NCI-H82 (cell line): ENCODE data around the gene SLC12A8.

Source experiments
- DNase-seq: peaks from one replicate; lab custom pipeline; 2025; lab: John Stamatoyannopoulos, UW

The SLC12A8 gene

DNA sequence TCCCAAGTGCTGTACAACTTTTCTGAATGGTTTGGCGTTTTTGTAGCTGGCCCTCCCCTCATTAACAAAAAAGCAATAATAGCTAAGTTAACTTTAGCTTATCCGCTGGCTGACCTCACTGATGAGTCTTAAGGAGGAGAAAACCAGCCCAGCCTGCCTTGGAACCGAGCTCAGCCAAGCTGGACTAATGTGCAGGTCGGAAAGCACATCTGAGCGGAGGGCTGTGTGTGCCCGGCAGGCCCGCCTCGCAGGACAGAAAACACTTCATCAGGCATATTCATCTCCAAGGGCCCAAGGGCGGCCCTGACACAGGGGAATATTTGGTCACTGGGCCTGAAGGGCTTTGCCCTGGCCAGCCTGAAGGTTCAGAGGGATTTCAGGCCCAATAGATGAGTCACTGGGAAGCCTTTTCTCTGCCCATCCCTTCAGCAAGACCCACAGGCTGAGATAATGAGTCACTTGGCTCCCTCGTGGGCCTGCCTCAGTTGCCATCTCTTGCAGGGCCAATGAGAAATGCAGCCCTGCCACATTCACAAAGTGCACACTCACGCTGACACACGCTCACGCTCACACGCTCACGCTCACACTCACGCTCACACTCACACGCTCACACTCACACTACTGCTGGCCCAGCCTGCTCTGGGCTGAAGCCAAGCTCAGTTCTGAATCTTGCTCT lies 75.1 kb downstream of the SLC12A8 start:
- no peak for DNase-seq

DNA sequence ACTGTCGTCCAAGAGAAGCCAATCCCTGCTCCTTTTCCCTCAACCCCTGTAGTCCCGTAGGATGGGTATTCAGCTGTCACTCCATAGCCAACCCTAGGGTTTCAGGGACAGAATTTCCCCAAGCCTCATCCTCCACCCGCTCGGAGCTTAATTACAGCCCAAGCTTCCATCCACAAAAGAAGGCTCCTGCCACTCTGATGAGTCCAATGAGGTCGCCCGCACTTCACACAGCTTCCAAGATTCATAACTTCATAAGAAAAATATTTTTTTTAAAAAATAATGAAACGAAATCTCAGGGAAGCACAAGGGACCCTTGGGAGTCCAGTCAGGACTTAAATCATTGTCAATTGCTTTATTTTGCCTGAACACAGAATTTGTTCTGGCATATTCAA lies 75.6 kb downstream of the SLC12A8 start:
- no peak for DNase-seq

DNA sequence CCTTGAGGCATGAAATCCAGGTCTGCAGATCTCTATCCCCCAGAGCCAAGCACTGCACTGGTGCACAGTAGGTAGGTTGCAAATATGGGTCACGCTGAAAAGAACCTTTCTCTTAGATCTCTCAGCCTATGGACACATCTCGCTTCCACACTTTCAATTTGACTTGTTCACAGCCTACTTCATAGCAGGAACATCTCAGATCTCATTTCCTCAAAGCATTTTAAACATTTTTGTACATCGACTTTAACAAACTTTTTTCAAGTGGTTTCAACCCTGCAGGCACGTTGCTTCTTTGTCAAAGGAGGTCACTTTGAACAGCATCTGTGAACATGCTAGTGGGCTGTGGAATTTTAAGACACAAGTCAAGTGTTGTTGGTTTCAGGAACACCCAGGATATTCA lies 76.0 kb downstream of the SLC12A8 start:
- no peak for DNase-seq

DNA sequence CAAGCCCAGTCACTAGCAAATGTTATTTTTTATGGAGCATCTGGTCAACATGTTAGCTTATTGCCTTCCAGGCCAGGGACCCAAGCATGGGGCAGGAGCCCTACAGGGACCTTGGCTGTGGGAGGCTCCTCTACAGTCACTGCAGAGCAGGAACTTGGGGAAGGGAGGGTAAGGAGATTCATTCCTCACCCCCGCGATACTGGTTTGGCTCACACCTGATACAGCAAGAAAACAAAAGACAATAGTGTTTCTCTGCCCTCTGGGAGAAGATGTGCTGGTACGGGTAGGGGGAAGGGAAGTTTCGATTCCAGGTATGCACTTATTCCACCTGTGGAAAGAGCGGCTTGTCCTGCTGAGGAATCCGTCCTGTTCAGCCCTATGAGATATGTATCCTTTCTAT lies 77.6 kb downstream of the SLC12A8 start:
- no peak for DNase-seq

DNA sequence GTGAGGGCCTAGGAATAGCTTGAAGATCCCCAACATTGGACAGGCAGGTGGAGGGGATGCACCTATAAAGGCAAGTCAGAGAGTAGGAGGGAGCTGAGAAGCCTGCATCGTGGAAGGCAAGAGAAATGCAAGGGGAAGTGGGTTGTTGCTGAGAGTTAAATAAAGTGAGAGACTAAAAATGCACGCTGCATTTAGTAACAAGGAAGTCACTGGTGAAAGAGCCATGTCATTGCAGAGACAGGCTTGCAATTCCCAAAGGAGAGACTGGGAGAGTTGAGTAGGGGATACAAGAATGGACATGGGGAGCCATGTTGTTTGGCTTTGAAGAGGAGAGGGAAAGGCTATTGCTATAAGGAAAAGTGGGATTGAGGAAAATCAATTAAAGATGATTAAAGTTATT lies 79.7 kb downstream of the SLC12A8 start:
- no peak for DNase-seq

DNA sequence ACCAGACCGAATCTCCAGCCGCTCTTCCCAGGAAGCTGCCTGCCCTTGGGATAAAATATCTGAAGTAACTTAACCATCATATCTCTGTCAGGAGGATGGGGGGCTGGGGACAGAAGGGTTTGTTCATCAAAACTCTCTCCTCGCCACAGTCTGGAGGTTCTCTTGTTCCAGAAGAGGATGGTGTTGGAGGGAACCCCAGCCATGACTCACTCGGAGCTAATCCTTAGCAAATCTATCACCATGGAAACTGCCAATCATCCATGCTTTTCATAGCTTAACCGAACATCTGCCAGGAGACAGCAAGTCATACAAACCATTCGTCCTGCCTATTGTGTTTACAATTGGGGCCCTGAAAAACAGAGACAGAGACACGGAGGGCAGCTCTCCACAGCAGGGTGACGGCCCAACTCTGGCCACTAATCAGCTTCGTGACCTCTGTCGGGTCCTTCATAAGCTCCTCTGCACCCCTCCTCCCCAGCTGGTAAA lies 83.0 kb downstream of the SLC12A8 start:
- peak; percentile 98 for DNase-seq

DNA sequence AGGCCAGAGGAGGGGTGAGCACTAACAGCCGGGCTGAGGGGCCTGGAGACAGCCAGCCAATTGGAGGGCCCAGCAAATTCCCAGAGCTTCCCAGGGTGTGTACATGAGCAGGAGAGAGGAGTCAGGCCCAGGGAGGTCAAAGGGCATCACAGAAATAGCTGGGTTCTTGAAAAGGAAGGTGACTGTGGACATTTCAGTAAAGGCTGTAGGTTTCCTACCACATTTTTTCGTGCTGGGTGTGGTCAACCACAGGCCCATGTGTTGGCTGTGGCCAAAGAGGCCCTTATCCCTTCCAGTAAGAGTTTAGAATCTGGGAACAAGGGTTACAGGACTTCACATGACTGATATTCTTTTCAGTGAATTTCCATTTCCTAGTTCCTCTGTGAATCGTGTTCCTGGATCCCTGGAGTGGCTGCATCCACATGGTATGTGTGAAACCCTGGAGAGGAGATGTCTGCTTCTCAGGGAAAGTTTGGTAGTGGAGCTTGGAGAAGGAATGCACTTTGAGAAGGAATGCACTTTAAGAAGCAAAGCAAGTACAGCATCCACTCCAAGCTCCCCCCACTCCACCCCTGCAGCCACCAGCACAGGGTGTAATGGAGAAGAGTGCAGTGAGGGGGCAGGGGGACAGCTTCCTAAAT lies 83.6 kb downstream of the SLC12A8 start:
- DNase-seq, result no peak

DNA sequence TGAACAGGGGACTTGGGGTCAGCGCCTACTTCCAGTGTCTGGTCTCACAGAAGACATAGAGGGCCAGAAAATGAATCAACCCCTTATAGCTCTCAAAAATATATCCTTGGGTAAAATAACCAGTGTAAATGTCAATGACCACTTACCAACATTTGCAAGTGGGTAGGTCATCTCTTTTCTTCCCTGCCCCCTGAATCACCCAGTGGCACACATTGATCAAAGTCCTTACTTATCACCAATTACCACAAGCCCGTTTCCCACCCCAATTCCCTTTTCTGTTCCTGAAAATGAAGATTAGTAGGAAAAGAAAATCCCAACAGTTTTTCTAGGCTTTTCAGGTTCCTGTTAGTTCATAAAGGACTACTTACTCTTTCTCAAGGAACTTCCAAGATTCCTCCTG lies 86.2 kb downstream of the SLC12A8 start:
- DNase-seq, result no peak

DNA sequence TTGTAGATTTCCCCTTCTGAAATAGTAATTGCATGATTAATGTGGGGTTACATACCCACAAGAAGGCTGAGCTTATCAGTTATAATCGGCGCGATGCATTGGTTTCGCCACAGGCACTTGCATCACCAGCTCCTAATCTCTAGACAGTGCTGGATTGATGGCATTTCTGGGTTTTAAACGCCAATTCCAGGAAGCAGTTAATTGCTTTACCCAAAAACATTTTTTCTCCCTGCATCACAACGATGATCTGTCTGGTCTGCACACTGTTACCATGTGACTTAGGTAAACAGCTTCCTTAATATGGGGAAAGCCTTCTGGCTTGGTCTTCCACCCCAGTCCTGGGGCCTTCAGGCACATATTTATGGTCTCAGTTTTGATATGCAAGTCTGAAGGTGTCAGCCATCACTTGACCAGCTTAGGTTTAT lies 86.7 kb downstream of the SLC12A8 start:
- DNase-seq, result no peak

DNA sequence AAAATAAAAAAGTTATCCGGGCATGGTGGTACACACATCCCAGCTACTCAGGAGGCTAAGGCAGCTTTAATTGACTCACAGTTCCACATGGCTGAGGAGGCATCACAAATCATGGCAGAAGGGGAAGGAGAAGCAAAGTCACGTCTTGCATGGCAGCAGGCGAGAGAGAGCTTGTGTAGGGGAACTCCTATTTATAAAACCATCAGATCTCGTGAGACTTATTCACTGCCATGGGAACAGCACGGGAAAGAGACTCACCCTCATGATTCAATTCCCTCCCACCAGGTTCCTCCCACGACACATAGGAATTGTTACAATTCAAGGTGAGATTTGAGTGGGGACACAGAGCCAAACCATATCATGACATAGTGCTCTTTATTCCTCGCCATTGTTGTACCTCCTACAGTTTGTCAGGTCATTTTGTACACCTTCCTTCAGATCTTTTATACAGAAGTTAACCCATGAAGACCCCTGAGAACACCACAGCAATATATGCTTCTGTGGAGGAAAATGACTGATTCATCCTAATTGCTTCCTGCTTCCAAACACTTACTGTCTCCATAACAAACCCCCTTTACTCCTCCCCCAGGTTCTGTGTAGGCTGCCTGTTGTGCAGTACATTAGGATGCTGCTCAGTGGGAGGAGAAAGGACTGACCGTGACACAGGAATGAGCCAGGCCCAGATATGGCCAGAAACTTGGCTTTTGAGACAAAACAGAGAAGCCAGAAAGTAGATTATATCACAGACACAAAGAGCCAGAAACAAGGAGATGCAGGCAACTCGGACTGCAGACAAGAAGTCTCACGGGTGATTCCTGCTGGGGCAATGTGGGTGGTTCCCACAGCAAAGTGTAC lies 88.9 kb downstream of the SLC12A8 start:
- DNase-seq, result no peak

DNA sequence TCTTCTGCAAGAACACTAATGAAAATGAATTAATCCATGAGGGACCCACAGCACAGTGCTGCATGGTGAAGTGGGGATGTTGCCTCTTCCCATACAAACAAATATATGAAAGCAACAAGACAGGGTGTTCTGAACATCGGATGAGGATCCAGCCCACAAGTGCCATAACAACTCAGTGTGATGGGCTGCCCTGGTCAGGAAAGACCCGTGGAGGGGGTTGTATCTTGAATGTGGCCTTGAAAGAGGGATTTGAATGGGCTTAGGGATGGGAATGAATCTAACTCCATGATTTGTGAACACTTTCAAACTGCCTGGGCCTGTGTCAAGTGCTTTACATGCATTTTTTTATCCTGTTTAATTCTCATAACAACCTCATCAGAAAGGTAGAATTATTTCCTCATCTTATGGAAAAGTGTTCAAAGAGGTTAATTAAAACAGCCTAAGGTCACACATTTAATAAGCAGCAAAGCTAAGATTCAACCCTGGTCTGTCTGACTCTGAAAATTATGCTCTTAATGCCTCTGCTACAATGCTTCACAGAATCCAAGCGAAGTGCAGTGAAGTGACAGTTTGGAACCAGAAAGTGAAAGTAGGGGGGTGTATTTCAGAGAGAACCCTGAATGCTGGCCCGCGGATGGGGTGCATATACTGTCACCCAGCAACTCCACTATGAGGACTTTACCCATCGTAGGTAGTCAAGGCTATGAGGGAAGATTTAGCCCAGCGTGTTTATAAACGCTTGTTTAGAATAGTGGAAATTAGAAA lies 91.1 kb downstream of the SLC12A8 start:
- no peak for DNase-seq

DNA sequence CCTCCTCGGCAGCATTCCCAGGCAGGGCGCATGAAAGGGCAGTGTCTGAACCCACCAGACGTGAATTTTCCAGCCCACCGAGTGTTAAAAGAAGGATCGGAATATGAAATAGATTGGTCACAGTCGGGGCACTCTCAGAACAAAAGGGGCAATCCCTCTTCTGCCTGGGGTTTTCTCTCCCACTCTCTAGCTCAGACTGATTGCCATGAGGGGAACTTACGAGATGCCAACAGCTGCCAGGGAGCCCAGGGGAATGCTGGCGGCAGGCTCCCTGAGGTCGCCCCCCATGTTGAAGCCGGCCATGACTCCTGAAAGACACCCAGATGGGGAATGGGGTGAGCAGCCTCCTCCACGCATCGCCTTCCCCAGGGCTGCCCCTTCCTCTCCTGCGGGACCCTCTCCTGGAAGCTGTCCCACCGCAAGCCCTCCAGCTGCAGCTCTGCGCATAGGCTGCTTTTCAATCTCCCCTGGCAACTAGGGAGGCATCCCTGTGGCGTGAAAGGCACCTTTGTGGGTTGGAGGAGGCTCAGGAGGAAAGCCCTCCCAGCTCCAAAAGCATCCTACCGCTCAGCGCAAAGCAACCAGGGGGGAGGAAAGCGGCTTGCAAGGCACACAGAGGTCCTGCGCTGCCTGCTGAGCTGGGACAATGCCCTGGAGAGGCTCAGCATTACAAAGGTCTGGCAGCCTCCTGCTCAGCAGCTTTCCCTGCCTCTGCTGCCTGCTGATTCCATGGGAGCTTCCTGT lies 92.0 kb downstream of the SLC12A8 start:
- peak; percentile 32 for DNase-seq

DNA sequence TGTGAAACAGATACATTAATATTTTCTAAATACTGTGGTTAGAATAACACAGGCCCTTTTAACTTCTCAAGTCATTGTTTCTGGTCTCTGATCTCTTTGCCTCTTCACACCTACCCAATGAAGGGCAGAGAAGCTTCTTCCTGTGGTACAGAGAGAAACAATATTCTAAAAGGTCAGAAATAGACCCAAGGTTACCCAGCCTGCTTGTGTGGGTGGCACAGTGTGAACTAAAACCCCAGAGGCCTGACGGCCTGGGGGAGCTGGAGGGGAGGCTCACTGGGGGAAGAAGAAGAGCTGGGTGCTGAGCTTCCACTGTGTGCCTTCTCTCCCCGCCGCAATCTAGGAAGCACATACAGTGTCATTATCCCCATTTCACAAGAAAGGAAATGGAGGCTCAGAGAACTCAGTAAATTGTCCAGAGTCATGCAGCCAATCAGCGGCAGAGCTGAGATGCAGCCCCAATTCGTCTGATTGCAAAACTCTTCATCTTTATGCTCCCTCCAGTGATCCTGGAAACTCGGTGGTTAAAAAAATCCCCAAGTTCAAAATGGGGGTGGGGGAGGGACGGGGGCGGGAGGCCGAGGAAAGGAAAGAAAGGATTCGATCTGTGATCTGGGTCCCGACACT lies 92.7 kb downstream of the SLC12A8 start:
- no peak for DNase-seq

DNA sequence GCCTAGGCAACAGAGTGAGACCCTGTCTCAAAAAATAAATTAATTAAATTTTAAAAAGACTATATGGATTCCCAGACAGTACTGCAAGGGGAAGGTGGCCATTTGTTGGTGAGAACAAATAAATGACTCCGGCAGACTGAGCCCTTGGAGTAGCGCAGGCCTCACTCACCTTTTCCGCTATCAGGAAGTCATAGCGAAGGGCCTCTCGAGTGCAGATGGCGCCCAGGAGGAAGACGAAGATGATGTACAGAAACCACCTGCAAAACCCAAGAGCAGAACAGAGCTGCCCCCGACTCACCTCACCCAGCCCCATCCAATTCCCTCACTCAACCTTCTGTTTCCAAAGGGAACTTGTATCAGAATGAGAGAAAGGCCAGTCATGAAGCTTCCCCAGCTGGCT lies 93.9 kb downstream of the SLC12A8 start:
- no peak for DNase-seq

DNA sequence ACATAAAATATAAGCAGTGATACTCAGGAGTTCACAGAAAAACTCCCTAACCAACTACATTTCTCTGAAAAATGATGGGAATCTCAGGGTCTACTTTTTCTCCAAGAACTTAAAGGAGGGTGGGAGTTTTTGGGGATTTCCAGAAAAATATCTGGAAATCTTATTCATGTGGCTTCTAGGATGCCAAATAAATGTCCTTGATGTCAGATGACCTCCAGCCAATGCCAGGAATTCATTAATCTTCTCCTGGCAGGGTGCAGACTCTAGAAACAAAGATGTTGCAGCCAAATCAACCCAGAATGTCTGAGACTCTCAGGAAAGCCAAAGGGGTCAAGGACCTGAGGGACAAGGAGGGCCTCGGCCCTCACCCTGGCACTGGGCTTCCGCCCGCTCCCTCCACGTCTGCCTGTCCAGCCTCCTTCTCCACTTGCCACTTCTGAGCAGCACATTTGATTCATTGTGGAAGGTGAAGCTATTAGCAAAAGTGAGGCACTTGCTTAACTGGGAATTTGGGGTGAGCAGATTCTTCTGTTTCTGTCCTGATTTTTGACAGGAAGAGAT lies 94.8 kb downstream of the SLC12A8 start:
- DNase-seq, result no peak

DNA sequence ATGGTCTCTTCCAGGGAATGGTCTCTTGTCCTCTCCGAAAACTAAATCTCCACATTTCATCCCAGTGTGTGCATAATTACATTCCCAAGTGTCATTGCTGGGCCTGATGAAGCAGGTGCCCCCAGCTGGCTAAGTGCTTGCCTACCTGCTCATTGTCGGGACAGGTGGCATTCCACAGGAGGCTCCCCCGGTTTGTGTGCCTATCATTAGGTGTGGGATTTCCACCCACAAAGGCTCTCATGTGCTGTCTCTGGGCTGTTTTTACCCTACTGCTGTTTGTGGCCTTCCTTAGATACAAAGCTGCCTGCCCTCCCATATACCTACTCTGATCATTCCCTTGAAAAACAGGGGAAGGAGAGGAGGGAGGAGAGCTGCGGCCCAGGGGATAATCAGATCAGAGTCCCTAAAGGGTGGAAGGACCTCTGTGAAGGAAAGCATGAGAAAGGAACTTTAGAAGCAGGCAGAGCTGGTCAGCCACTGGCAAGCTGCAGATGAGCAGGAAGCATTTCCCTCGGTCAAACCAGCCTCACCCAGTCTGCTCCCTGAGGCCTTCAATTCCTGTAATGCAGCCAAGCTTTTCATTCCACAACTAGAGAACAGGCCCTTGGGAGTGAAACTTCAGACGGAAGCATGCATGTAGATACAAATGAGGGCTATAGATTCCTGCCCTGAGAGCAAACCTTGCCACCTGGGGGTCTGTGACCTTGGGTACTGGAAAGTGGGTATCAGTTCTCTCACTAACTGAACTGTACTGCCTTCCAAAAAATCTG lies 96.1 kb downstream of the SLC12A8 start:
- DNase-seq, result no peak

DNA sequence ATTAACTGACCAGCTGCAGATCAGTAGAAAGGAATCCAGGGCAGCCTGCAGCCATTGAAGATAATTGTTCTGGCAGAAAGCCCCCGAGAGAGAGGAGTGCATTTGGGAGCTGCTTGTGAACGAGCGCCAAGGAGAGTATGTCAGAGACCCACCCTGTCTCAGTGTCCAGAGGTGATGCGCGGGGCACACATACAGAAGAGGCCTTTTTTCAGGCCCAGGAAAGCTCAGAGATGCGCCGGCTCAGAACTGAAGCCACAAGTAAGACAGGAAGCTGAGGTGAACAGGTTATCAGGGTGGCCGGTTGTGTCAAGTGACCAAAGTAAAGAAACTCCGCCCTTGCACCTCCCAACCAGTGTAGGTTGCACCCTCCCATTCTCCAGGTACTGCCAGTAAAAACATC lies 96.9 kb downstream of the SLC12A8 start:
- DNase-seq, result no peak

DNA sequence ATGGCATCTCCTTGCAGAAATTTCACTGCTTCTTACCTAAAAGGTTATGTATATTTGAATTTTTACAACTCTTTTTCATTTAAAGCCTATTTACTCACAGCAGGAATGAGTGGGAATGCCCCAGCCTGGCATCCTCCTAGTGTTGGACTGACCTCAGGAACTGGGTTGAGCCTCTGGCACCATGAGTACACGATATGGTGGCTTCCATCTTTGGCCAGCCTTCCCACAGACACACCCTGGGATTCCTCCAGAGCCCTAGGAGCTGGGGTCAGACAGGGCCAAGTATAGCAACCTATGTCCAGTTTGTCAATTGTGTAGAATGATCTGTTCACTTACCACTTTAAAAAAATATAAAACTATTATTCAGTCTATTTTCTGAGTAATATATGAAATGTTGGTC lies 99.6 kb downstream of the SLC12A8 start:
- no peak for DNase-seq

DNA sequence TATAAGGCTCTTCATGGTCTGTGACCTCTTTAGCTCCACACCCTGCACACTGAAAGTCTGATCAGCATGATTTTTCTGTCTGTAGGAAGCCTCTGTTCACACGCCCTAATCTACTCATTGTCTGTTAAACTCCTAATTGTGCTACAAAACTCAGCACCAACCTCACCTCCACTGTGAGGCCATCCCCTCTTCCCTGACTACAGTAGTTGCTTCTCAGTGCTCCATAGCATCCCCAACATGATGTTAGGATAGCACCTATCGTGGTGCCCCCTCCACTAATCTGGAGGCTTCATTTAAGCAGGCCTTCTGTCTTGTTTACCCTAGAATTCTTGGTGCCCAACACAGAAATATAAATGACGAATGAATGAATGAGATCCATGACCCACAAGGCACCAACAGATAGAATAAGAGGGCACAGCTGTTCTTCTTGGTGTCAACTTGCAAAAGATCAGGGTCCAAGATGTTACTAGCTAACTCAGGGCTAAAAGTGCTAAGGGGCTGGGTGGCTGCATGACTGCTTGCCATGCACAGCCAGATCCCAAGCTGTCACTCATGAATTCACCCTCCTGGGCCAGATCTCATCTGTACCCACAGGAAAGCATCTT lies 101.6 kb downstream of the SLC12A8 start:
- DNase-seq, result no peak
